Right renal cortex interstitium (tissue), 3 donors: ENCODE results near the gene RPP25L. TPM values are rescaled to one million over a fixed set of nuclear protein-coding genes. Genes with fewer than 3 reads are reported as not detected.
"Not testable (repeated sequence)": the region's sequence is repeated elsewhere in the genome, so short reads cannot be mapped to it uniquely, and the experiment has no call there.

Experiments
- DNase-seq, 3 donors: peaks; one replicate each; pipeline ENCODE4 v3.0.0-alpha.2; 2013; ENCODE audit warnings: low read depth in 3 of 3, low spot score in 2 of 3
- polyA plus RNA-seq, 3 donors: library from polyadenylated mRNA; unstranded; fragments of 120-200 nt; gene quantifications; one replicate each; pipeline ENCODE4 v1.2.1, GENCODE V29; 2013; ENCODE audit not compliant: insufficient read length in 3 of 3

The RPP25L gene
- polyA plus RNA-seq = 10 to 100 TPM; 23.4 to 28.8 (median 28.7) TPM

GRCh38 chr9:34611811-34612787, at the start of gene RPP25L:
RPP25L (minus strand) TSS chr9:34612097; CDS start chr9:34611296, 801 bp downstream.
- DNase-seq = peak in 2 of 3 donors; percentile 72 to 75

- DNase-seq = no peak
Measured at GRCh38 chr9:34659592-34660253, 47.8 kb upstream of the RPP25L start.

- DNase-seq = no peak
Measured at GRCh38 chr9:34658461-34658860, 46.6 kb upstream of the RPP25L start.

GRCh38 chr9:34656992-34657391, 45.1 kb upstream of the RPP25L start:
- DNase-seq = no peak

GRCh38 chr9:34655394-34655793, 43.5 kb upstream of the RPP25L start:
- no peak for DNase-seq

- no peak for DNase-seq
Measured at GRCh38 chr9:34654323-34655051, 42.6 kb upstream of the RPP25L start.

GRCh38 chr9:34653151-34654072, 41.5 kb upstream of the RPP25L start:
- no peak for DNase-seq

- DNase-seq = no peak
Measured at GRCh38 chr9:34652602-34653000, 40.7 kb upstream of the RPP25L start.

GRCh38 chr9:34651876-34652601, 40.1 kb upstream of the RPP25L start, which contains the start of gene IL11RA:
IL11RA (plus strand) TSS chr9:34652185; CDS start chr9:34655218, 3,033 bp downstream.
- no peak for DNase-seq

GRCh38 chr9:34651321-34651720, 39.4 kb upstream of the RPP25L start:
- no peak for DNase-seq

GRCh38 chr9:34650816-34651215, 38.9 kb upstream of the RPP25L start:
- no peak for DNase-seq

- no peak for DNase-seq
Measured at GRCh38 chr9:34648673-34649072, 36.8 kb upstream of the RPP25L start.

- no peak for DNase-seq
Measured at GRCh38 chr9:34647651-34648050, 35.8 kb upstream of the RPP25L start.

- DNase-seq = no peak
Measured at GRCh38 chr9:34647084-34647403, 35.1 kb upstream of the RPP25L start.

GRCh38 chr9:34646211-34647083, 34.5 kb upstream of the RPP25L start, which contains the start of gene GALT:
GALT (plus strand) TSS chr9:34646675; CDS start chr9:34646705, 30 bp downstream.
- DNase-seq = peak in 1 of 3 donors; percentile 84

- no peak for DNase-seq
Measured at GRCh38 chr9:34644766-34645314, 32.9 kb upstream of the RPP25L start.

GRCh38 chr9:34642679-34643078, 30.8 kb upstream of the RPP25L start:
- no peak for DNase-seq

GRCh38 chr9:34639322-34639721, 27.4 kb upstream of the RPP25L start:
- not testable (repeated sequence) for DNase-seq
